GM21786 (cell line): ENCODE results near the gene MED27.

Source experiments
- ATAC-seq: cut with Tn5 transposase; IDR thresholded peaks from one replicate; pipeline ENCODE4 v1.9.1; 2021; ENCODE audit not compliant: unreplicated experiment

Gene MED27

GRCh38 chr9:131839281-131840084 is 240.2 kb downstream of the MED27 start:
- no peak for ATAC-seq

DNA sequence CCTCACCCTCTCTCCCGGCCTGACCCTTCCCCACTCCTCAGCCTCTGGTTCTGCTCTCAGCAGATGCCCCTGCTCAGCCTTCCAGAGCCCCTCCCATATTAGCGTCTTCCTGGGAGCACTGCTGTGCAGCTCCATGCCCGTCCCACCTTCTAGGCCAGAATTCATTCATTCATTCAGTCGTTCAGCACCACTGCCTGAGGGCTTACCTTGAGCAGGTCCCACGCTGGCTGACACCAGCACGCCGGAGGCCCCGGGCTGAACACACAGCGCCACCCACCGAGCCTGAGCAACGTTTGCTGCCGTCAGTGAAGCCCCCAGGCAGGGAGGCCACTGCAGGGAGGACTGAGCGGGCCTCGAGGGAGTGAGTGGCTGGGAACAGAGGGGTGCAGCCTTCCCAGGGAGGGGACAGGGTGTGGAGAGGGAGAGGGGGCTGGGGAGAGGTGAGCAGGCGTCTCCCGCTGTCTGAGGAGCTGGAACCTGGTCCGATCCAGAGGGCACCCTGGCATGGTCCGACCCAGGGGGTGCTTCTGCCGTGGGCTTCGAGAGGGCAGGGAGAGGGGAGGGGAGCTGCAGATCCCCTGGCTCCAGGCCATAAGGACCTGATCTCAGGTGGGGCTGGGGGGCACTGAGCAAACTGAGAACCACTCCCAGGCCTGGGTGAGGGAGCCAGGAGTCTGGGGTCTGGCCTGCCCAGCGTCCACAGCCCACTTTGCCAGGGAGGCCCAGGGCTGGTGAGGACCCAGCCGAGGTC is 241.0 kb downstream of the MED27 start:
- no peak for ATAC-seq

DNA sequence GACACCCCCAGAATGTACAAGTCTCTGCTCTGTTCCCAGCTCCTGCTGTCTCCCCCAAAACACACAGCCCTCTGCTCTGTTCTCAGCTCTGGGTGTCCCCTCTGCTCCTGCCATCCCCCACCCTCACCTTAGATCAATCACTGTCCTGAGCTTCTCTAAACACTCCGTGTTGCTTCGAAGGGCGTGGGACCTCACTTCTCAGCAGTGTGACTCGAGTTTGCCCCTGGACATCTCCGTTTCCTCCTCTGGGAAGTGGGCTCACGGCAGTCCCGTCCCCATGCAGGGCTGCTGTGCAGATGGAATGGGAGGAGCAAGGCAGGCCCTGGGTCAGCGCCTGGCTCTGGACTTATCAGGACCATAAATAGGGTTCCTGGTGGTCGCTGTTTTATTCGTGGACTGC is 241.8 kb downstream of the MED27 start:
- ATAC-seq = no peak

- ATAC-seq = no peak
These were observed 242.4 kb downstream of the MED27 start for GRCh38 chr9:131837316-131837715.

DNA sequence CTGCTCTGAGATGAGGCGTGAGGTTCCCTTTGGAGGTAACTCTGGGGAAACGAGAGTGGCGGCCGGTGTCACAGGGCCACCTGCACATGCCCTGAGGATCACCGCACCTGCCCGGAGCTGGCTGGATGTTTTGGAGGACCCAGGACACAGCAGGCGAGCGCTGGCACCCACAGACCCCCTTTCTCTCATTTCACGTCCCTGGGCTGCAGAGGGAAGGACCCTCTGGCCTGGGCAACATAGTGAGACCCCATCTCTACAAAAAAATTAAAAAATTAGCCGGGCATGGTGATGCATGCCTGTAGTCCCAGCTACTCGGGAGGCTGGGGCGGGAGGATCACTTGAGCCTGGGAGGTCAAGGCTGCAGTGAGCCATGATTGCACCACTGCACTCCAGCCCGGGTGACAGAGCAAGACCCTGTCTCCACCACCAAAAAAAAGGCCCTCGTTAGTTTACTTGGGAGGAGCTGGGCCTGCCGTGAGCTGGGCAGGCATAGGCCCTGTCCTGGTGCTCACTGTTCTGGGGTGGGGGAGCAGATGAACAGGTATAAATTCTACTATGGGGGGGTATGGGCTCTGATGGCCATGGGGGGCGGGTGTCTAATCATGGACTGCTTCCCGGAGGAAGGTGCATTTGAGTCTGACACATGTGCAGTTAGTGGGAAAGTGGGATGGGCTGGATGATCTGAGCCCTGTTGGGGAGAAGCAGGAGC is 242.9 kb downstream of the MED27 start:
- ATAC-seq = no peak

GRCh38 chr9:131836021-131836420 is 243.6 kb downstream of the MED27 start:
- ATAC-seq = no peak

DNA sequence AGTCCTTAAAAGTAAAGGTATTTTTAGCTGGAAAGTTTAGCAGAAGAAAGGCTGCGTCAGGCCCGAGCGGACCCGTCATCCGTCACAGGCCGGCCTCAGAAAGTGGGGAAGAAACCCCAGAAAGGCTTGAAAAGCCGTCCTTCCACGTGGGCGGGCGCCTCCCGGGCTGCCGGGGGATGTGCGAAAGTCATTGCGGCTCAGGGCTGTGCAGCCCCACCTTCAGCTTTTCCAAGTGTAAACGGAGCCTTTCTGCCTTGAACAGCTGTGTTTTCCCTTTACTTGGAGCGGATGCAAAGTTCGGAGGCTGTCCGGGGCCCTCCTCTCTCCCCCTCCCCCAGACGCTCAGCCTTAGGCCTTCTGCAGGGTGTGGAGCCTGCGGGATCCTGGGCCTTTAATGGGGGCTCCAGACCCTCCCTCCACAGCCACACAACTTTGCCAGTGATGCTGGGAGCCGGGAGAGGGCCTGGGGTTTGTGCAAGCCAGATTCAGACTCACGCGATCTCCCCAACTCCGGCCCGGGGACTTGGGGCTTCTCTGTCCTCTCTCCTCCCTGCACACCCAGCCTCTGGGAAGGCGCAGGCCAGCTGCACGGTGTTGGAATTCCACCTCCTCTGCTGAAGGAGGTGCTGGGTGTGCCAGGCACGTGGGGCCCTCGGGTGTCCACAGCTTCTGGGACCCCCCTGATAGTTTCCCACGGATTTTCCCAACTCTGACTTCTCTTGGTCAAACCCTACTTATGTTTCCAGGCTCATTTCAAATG is 244.3 kb downstream of the MED27 start:
- ATAC-seq = no peak

GRCh38 chr9:131834721-131835120 is 244.9 kb downstream of the MED27 start:
- ATAC-seq = no peak

- ATAC-seq = no peak
These were observed 245.8 kb downstream of the MED27 start for GRCh38 chr9:131833906-131834305.

- ATAC-seq = no peak
These were observed 246.6 kb downstream of the MED27 start for GRCh38 chr9:131833083-131833482.

DNA sequence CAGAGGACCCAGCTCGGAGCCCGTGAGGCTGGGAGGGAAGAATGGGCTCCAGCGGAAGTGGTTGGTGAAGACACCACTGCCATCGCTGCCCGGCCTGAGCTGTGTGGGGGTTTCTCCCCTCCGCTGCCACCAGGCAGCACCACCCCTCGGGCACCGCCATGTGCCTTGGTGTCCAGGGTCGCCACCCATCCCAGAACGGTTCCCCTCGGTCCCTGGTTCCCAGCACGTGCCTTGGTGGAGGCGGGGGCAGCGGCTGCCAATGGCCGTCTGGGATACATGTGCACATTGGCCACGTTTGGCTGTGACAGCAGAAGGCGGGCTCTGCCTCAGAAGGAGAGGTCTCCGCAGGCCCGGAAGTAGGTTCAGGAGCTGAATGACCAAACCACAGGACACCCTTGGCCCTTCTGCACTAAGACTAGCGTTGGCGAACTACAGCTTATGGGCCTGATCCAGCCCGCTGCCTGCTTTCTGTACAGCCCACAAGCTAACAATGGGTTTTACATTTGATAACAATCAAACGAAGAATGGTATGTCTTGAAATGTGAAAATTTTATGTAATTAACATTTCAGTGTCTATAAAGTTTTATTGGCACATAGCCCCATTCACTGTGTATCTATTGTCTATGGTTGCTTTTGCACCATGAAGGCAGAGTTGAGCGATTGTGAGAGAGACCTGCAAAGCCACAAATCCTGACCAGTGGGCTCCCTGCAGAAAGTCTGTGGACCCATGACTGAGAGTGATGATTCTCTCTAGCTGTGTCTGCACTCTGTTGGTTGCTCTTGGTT is 248.1 kb downstream of the MED27 start:
- ATAC-seq = no peak

DNA sequence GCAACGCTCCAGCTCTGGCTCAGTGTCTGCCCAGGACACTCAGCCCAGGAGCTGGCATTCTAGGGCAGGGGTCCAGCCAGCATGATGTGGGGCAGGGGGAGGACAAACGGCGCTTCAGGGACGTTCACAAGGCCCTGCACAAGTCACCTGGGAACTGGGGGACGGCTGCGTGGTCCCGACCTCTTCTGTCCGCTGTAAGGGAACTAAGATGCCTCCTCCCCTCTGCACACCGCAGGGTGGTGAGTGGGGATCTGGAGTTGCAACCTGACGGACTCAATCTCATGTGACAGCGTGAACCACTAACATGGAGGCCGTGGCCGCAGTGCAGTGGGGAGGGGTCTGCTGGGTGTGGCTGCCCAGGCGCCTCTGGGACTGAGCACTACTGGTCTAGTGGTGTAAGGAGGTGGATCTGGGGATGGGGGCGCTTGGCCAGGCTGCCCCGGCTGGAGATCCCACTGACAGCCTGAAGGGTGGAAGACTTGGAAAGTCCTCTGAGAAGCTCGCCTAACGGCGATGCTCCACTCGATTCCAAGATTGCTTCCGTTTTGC is 251.8 kb downstream of the MED27 start:
- no peak for ATAC-seq

- no peak for ATAC-seq
These were observed 252.6 kb downstream of the MED27 start for GRCh38 chr9:131826966-131827525.

GRCh38 chr9:131826053-131826452 is 253.6 kb downstream of the MED27 start:
- ATAC-seq = no peak

DNA sequence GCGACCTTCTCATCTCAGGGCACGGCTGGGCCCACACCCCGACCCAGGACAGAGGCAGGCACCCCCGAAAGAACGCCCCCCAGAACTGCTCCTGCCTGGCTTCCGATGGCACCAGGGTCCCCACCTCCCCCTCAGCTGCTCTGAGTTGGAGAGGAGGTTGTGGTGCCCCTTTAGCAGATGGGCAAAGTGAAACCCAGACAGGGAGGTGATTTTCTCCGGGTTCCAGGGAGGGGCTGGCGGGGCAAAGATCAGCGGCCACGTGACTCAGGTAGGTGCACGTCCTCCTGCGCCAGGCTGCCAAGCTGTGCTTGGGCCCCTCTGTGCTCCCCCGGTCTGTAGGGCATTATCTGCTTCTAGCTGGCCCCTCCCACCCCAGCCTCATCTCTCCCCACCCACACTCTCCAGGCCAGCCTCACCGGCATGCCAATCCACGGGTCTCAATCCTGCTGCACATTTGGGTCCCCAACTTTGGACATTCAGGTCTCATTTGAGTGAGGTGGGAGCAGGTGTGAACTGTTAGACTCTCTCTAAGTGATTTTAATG is 254.6 kb downstream of the MED27 start:
- no peak for ATAC-seq

DNA sequence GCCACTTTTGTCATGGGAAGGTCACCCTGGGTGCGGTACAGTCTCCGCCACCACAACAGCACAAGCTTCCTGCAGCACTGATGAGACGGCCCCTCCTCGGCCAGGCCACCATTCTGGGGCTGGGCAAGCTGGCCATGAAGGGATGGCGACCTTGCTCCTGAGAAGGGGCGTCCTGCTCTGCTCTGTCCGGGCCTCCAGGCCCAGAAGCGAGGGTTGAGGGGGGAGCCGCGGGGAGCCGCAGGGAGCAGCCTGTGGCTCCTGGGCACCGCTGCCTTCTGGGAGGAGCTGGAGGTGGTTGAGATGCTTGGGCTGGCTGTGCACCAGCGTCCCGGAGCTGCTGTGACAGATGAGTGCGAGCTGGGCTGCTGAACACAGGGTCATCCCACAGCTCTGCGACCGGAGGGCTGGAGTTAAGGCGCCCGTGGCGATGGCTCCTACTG is 255.5 kb downstream of the MED27 start:
- ATAC-seq = no peak

GRCh38 chr9:131823701-131824146 is 255.9 kb downstream of the MED27 start:
- no peak for ATAC-seq

GRCh38 chr9:131818089-131818488 is 261.6 kb downstream of the MED27 start:
- ATAC-seq = no peak

DNA sequence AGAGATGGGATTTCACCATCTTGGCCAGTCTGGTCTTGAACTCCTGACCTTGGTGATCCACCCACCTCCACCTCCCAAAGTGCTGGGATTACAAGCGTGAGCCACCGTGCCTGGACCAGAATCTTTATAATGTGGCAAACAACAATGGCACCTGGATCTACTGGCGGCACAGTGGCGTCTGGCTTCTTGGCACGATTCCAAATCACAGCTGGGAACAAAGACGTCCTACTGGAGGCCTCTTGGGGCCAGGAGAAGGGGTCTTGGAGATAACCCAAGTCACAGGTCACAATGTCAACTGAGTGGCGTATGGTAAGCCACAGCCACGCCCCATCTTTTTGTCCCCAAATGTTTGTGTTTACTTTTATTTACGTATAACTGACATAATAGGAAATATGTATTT is 262.0 kb downstream of the MED27 start:
- ATAC-seq = no peak
